ENCODE results near the gene COG3.

- TF ChIP-seq POLR2A (IDR thresholded peaks at IDR 0.05; ENCODE audit: low read depth, low read length) (no peak), TAF1 (IDR thresholded peaks at IDR 0.05; ENCODE audit: low read depth, low read length) (no peak), POLR2AphosphoS5 (IDR thresholded peaks at IDR 0.05; ENCODE audit: low read depth, low read length) (no peak), PAX5 (IDR thresholded peaks at IDR 0.05; ENCODE audit: insufficient read depth, low read length, severe bottlenecking) (no peak), SPI1 (IDR thresholded peaks at IDR 0.05; ENCODE audit: low read depth, low read length) (no peak)
These were observed 48.1 kb upstream of the COG3 start for GRCh38 chr13:45416516-45417128.
